ENCODE measurements around the gene FRMD3.

Gene FRMD3

GRCh38 chr9:83431101-83432060 is 106.8 kb downstream of the FRMD3 start:
- DNase-seq: no peak

GRCh38 chr9:83430681-83431080 is 107.5 kb downstream of the FRMD3 start:
- no peak for DNase-seq

- no peak for DNase-seq
Measured at GRCh38 chr9:83429229-83429628, 109.0 kb downstream of the FRMD3 start.

GRCh38 chr9:83425240-83425639 is 113.0 kb downstream of the FRMD3 start:
- no peak for DNase-seq

- no peak for DNase-seq
Measured at GRCh38 chr9:83424831-83425230, 113.4 kb downstream of the FRMD3 start.

GRCh38 chr9:83423815-83424707 is 114.1 kb downstream of the FRMD3 start:
- no peak for DNase-seq

- no peak for DNase-seq
Measured at GRCh38 chr9:83422527-83422926, 115.7 kb downstream of the FRMD3 start.

GRCh38 chr9:83420486-83420885 is 117.7 kb downstream of the FRMD3 start:
- DNase-seq: no peak

- peak; percentile 77 for DNase-seq
Measured at GRCh38 chr9:83419961-83420360, 118.2 kb downstream of the FRMD3 start.

- no peak for DNase-seq
Measured at GRCh38 chr9:83418283-83418682, 119.9 kb downstream of the FRMD3 start.

- no peak for DNase-seq
Measured at GRCh38 chr9:83413367-83413766, 124.8 kb downstream of the FRMD3 start.

GRCh38 chr9:83410701-83411100 is 127.5 kb downstream of the FRMD3 start:
- DNase-seq: no peak

GRCh38 chr9:83406921-83407320 is 131.3 kb downstream of the FRMD3 start:
- DNase-seq: no peak

GRCh38 chr9:83405759-83406158 is 132.4 kb downstream of the FRMD3 start:
- no peak for DNase-seq

GRCh38 chr9:83403527-83404238 is 134.5 kb downstream of the FRMD3 start:
- DNase-seq: no peak

GRCh38 chr9:83401328-83401900 is 136.8 kb downstream of the FRMD3 start:
- no peak for DNase-seq

GRCh38 chr9:83396813-83397212 is 141.4 kb downstream of the FRMD3 start:
- DNase-seq: no peak

GRCh38 chr9:83396342-83396741 is 141.9 kb downstream of the FRMD3 start:
- DNase-seq: no peak

- no peak for DNase-seq
Measured at GRCh38 chr9:83392228-83392627, 146.0 kb downstream of the FRMD3 start.

- DNase-seq: no peak
Measured at GRCh38 chr9:83388346-83388745, 149.9 kb downstream of the FRMD3 start.

- DNase-seq: no peak
Measured at GRCh38 chr9:83387401-83388185, 150.6 kb downstream of the FRMD3 start.

- peak; percentile 37 for DNase-seq
Measured at GRCh38 chr9:83385317-83385716, 152.9 kb downstream of the FRMD3 start.
